ENCODE results near the gene RAB29.

DNA sequence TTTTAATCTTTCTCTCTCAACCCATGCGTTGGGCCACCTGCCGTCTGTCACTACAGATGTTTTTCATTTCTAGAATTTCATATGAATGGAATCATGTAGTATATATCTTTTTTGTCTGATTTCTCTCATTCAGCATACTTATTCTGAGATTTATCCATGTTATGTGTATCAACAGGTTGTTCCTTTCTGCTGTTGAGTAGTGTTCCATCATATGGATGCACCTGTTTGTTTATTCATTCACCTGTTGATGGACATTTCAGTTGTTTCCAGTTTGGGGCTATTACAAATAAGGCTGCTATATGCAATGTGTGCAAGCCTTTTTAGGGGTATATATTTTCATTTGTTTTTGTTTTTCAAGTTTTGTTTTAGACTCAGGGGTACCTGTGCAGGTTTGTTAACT lies 47.1 kb upstream of the RAB29 start:
- TF ChIP-seq, protein P1, sequence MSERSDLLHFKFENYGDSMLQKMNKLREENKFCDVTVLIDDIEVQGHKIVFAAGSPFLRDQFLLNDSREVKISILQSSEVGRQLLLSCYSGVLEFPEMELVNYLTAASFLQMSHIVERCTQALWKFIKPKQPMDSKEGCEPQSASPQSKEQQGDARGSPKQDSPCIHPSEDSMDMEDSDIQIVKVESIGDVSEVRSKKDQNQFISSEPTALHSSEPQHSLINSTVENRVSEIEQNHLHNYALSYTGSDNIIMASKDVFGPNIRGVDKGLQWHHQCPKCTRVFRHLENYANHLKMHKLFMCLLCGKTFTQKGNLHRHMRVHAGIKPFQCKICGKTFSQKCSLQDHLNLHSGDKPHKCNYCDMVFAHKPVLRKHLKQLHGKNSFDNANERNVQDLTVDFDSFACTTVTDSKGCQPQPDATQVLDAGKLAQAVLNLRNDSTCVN (tag by site-specific recombination; optimal IDR thresholded peaks at IDR 0.05) = no peak
- TF ChIP-seq ZNF24 (tag by site-specific recombination; IDR thresholded peaks at IDR 0.05) = no peak
- TF ChIP-seq KLF8 (tag by site-specific recombination; IDR thresholded peaks at IDR 0.05) = no peak
- TF ChIP-seq ZNF311 (tag by site-specific recombination; IDR thresholded peaks at IDR 0.05; ENCODE audit: borderline replicate concordance) = no peak
- no peak for TF ChIP-seq ZIC2 (tag by site-specific recombination; IDR thresholded peaks at IDR 0.05)

All from HEK293 (cell line).